Spleen (tissue), 11 donors: Measurements from ENCODE around the gene CCDC197. TPM values are rescaled to one million over a fixed set of nuclear protein-coding genes. Genes with fewer than 3 reads are reported as not detected.

Experiments used
- DNase-seq: peaks from one replicate; pipeline ENCODE4 v3.0.0-alpha.2; 2020
- H3K27ac ChIP-seq, 8 donors: fragments of 200-600 bp; sonication (generic) in 7 of 8; 1 replicate in 4 of 8; 2 replicates in 4 of 8; pipeline versions ENCODE4 v1.5.0 to v1.8.0; 2016 to 2021; ENCODE audit warnings: inconsistent platforms in 4 of 8, mild to moderate bottlenecking in 4 of 8, moderate library complexity in 1 of 8
- H3K27me3 ChIP-seq, 7 donors: fragments of 200-600 bp; sonication (generic) in 6 of 7; replicated peaks in 1 of 7; 1 replicate in 4 of 7; 2 replicates in 3 of 7; pipeline versions ENCODE4 v1.5.0 to v1.8.0; 2016 to 2021; ENCODE audit warnings: inconsistent platforms in 3 of 7, mild to moderate bottlenecking in 1 of 7
- H3K36me3 ChIP-seq, 6 donors: fragments of 200-600 bp; sonication (generic) in 5 of 6; 1 replicate in 4 of 6; 2 replicates in 2 of 6; pipeline versions ENCODE4 v1.5.0 to v1.8.0; 2016 to 2021; ENCODE audit warnings: inconsistent platforms in 2 of 6
- H3K4me1 ChIP-seq, 6 donors: fragments of 200-600 bp; sonication (generic) in 5 of 6; 1 replicate in 3 of 6; 2 replicates in 3 of 6; pipeline versions ENCODE4 v1.5.0 to v1.8.0; 2016 to 2021; ENCODE audit warnings: inconsistent platforms in 3 of 6
- H3K4me3 ChIP-seq, 8 donors: fragments of 200-600 bp; sonication (generic) in 7 of 8; 1 replicate in 4 of 8; 2 replicates in 4 of 8; pipeline versions ENCODE4 v1.5.0 to v1.8.0; 2016 to 2021; ENCODE audit warnings: inconsistent platforms in 4 of 8, mild to moderate bottlenecking in 4 of 8, moderate library complexity in 2 of 8
- H3K9me3 ChIP-seq, 8 donors: fragments of 200-600 bp; sonication (generic) in 7 of 8; 1 replicate in 4 of 8; 2 replicates in 4 of 8; pipeline versions ENCODE4 v1.5.0 to v1.8.0; 2016 to 2021; ENCODE audit warnings: inconsistent platforms in 4 of 8
- CTCF ChIP-seq, 11 experiments: fragments of 200-600 bp in 7 of 11; fragments of 450-650 bp in 4 of 11; sonication (generic) in 4 of 11; IDR thresholded peaks in 8 of 11; conservative IDR thresholded peaks in 3 of 11; 1 replicate in 7 of 11; 2 replicates in 4 of 11; pipeline versions ENCODE4 v1.4.0 to v1.8.0; 2016 to 2021; ENCODE audit warnings: antibody characterized with exemption in 11 of 11, inconsistent platforms in 4 of 11, mild to moderate bottlenecking in 1 of 11
- POLR2A ChIP-seq, 3 donors: fragments of 450-650 bp; IDR thresholded peaks; one replicate each; pipeline ENCODE4 v1.5.1; 2017; ENCODE audit warnings: antibody characterized with exemption in 3 of 3, mild to moderate bottlenecking in 1 of 3
- POLR2AphosphoS5 ChIP-seq, 3 donors: sonication (generic); formaldehyde crosslinking; IDR thresholded peaks; one replicate each; pipeline ENCODE4 v1.5.1; 2017; ENCODE audit warnings: antibody characterized with exemption in 3 of 3
- WGBS, 5 donors: extraction: QIAGEN DNeasy Blood & Tissue Kit in 3 of 5; methylation state at CpG; one replicate each; pipeline versions ENCODE4 v1.1.5 to v1.1.7; 2013 to 2018; 5-methylcytosine and 5-hydroxymethylcytosine counted together
- intact Hi-C: fragments of 100-400 bp; cut with DNase I; formaldehyde crosslinking; loops from one replicate; pipeline ENCODE4 v1.15.0; 2023; ENCODE audit warnings: low total_unique reads
- polyA plus RNA-seq, 3 donors: library from polyadenylated mRNA; stranded (reverse); fragments of 200-250 nt; gene quantifications; one replicate each; pipeline ENCODE4 v1.2.1, GENCODE V29; 2013
- total RNA-seq, 7 donors: library from RNA; depleted of rRNA in 3 of 7; stranded (reverse); fragments of >200 nt in 3 of 7; fragmentation: NEBNext Ultra II Directional in 4 of 7; extraction: Animal tissue kit (Norgen Biotek cat#: 25700) in 4 of 7; gene quantifications; one replicate each; pipeline versions ENCODE4 v1.1.0 to v1.2.1, GENCODE V29; 2016 to 2021
- donor health status: healthy with polysubstance abuse.
- donor health status: DM: no; HTN: no; CAD: no; lungs with moderate emphysema.
- donor health status: DM: no; HTN: no; CAD: no.
- donor health status: Bipolar disorder and iron deficiency.
- donor health status: healthy.
- donor health status: DM: no; HTN: no; CAD: no.
- donor health status: DM: yes; HTN: yes; CAD: no.

Gene CCDC197
- total and polyA plus RNA-seq, 10 donors, result not detected

- 67 to 100% (median 80%) methylated on average over 1 of the region's 1 CpG for WGBS, 5 donors
- intact Hi-C loops, result no loop called here
- H3K27ac ChIP-seq, result peak overlapping the region in 2 of 8 donors; percentile 1 to 22
- H3K9me3 ChIP-seq, result no peaks in the 10 kb centered on the region
- TF ChIP-seq POLR2AphosphoS5 (IDR thresholded peaks at IDR 0.05) (no peak), CTCF (IDR thresholded peaks at IDR 0.05 in 8 of 11, conservative IDR thresholded peaks at IDR 0.05 in 3 of 11) (no peak), POLR2A (IDR thresholded peaks at IDR 0.05) (no peak)
- H3K4me3 ChIP-seq, result no peak overlapping the region
- no peaks in the 10 kb centered on the region for H3K27me3 ChIP-seq
- no peak for DNase-seq
- H3K36me3 ChIP-seq, result peaks cover 6 to 100% (median 97%) of the 10 kb centered on the region in 6 donors
- H3K4me1 ChIP-seq, result peaks cover 2 to 73% (median 36%) of the 10 kb centered on the region in 6 donors
These were observed 55.1 kb downstream of the CCDC197 start for GRCh38 chr14:94052199-94052598.

GRCh38 chr14:94052662-94053061 is 55.6 kb downstream of the CCDC197 start:
- Histone ChIP-seq H3K9me3 (no peaks in the 10 kb centered on the region), H3K27ac (peak overlapping the region in 2 of 8 donors; percentile 4 to 22), H3K27me3 (no peaks in the 10 kb centered on the region), H3K36me3 (peaks cover 6 to 100% (median 97%) of the 10 kb centered on the region in 6 donors), H3K4me3 (no peak overlapping the region), H3K4me1 (peaks cover 6 to 78% (median 40%) of the 10 kb centered on the region in 6 donors)
- WGBS, 5 donors, result 77 to 94% (median 83%) methylated on average over 4 of the region's 4 CpGs
- intact Hi-C loops, result no loop called here
- DNase-seq, result peak; percentile 17
- TF ChIP-seq CTCF (IDR thresholded peaks at IDR 0.05 in 8 of 11, conservative IDR thresholded peaks at IDR 0.05 in 3 of 11) (no peak), POLR2A (IDR thresholded peaks at IDR 0.05) (no peak), POLR2AphosphoS5 (IDR thresholded peaks at IDR 0.05) (no peak)

GRCh38 chr14:94054401-94054800 is 57.3 kb downstream of the CCDC197 start:
- H3K36me3 ChIP-seq, result peaks cover 6 to 100% (median 97%) of the 10 kb centered on the region in 6 donors
- intact Hi-C loops, result no loop called here
- no peaks in the 10 kb centered on the region for H3K27me3 ChIP-seq
- no peaks in the 10 kb centered on the region for H3K9me3 ChIP-seq
- H3K4me1 ChIP-seq, result peaks cover 16 to 84% (median 46%) of the 10 kb centered on the region in 6 donors
- TF ChIP-seq POLR2AphosphoS5 (IDR thresholded peaks at IDR 0.05) (no peak), CTCF (IDR thresholded peaks at IDR 0.05 in 8 of 11, conservative IDR thresholded peaks at IDR 0.05 in 3 of 11) (no peak), POLR2A (IDR thresholded peaks at IDR 0.05) (no peak)
- H3K27ac ChIP-seq, result no peak overlapping the region
- DNase-seq, result peak; percentile 27
- 94 to 100% (median 98%) methylated on average over 1 of the region's 1 CpG for WGBS, 5 donors
- no peak overlapping the region for H3K4me3 ChIP-seq

- Histone ChIP-seq H3K27ac (no peak overlapping the region), H3K27me3 (no peaks in the 10 kb centered on the region), H3K4me1 (peaks cover 21 to 89% (median 47%) of the 10 kb centered on the region in 6 donors), H3K36me3 (peaks cover 5 to 100% (median 97%) of the 10 kb centered on the region in 6 donors), H3K4me3 (no peak overlapping the region), H3K9me3 (no peaks in the 10 kb centered on the region)
- intact Hi-C loops, result no loop called here
- WGBS, 5 donors, result 92 to 100% (median 94%) methylated on average over 7 of the region's 7 CpGs
- no peak for TF ChIP-seq POLR2AphosphoS5 (IDR thresholded peaks at IDR 0.05)
- TF ChIP-seq CTCF (IDR thresholded peaks at IDR 0.05 in 8 of 11, conservative IDR thresholded peaks at IDR 0.05 in 3 of 11), result no peak
- no peak for TF ChIP-seq POLR2A (IDR thresholded peaks at IDR 0.05)
- peak; percentile 30 for DNase-seq
These were observed 57.8 kb downstream of the CCDC197 start for GRCh38 chr14:94054936-94055335.
